ENCODE data around the gene CCDC175. TPM values are rescaled to one million over a fixed set of nuclear protein-coding genes. Genes with fewer than 3 reads are reported as not detected.

The CCDC175 gene
- total and polyA plus RNA-seq, 2 donors (not counting 3 experiments of a cell fraction or from before 2014, with no cell fraction given), result not detected

DNA sequence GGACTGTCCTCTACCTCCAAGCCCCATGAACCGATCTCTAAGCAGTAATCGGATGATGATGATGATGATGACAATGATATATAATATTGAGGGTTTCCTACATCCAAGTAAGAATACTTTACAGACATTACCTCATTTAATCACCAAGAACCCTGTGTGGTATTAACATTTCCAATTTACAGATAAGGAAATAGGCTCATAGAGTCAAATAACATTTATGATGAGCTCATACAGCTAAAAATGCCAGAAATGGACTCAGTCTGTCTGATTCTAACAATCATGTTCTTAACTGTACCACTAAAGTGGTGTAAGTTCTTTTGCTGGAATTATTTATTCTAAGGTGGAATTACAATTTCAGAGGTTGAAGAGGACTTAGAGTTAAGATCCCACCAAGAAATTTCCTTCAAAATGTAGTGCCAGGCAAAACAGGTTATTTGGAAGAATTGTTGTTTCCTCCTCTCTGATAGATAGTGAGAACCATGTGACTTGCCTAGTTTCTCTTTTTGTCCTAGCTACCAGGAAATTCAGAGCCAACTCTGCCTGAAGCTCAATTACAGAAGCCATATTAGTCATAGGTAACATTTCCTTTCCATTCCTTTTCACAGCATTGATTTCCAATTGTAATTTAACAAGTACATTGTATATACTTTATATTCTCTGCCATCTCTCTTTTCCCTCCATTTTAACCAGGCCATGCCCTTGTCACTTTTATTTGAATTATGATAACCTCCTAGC is 23.8 kb upstream of the CCDC175 start:
- no peak for TF ChIP-seq POLR2A (IDR thresholded peaks at IDR 0.05; ENCODE audit: low read depth, low read length)
- TF ChIP-seq EZH2 (IDR thresholded peaks at IDR 0.05; ENCODE audit: borderline replicate concordance, low read depth, low read length, severe bottlenecking), result no peak
- TF ChIP-seq FOS (IDR thresholded peaks at IDR 0.05; ENCODE audit: borderline replicate concordance, insufficient read depth, low read length), result no peak
- no peak for TF ChIP-seq MYC (IDR thresholded peaks at IDR 0.05; ENCODE audit: low read depth, low read length)
- TF ChIP-seq, protein P1, sequence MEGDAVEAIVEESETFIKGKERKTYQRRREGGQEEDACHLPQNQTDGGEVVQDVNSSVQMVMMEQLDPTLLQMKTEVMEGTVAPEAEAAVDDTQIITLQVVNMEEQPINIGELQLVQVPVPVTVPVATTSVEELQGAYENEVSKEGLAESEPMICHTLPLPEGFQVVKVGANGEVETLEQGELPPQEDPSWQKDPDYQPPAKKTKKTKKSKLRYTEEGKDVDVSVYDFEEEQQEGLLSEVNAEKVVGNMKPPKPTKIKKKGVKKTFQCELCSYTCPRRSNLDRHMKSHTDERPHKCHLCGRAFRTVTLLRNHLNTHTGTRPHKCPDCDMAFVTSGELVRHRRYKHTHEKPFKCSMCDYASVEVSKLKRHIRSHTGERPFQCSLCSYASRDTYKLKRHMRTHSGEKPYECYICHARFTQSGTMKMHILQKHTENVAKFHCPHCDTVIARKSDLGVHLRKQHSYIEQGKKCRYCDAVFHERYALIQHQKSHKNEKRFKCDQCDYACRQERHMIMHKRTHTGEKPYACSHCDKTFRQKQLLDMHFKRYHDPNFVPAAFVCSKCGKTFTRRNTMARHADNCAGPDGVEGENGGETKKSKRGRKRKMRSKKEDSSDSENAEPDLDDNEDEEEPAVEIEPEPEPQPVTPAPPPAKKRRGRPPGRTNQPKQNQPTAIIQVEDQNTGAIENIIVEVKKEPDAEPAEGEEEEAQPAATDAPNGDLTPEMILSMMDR (IDR thresholded peaks at IDR 0.05; ENCODE audit: extremely low read depth in 1 of 2, insufficient read depth in 1 of 2, low read depth in 1 of 2, low read length in 2 of 2), result no peak
- TF ChIP-seq JUN (IDR thresholded peaks at IDR 0.05; ENCODE audit: borderline replicate concordance, insufficient read depth, insufficient read length, low read depth), result no peak
- TF ChIP-seq GATA2 (IDR thresholded peaks at IDR 0.05; ENCODE audit: insufficient read depth, insufficient read length, low read depth, low read length), result no peak
- no peak for TF ChIP-seq MAX (IDR thresholded peaks at IDR 0.05; ENCODE audit: insufficient read depth, insufficient read length)
- no peak for TF ChIP-seq POLR2AphosphoS5 (IDR thresholded peaks at IDR 0.05; ENCODE audit: insufficient read depth, low read depth, low read length)
- no peak for DNase-seq (ENCODE audit: low read depth, low spot score)
- Histone ChIP-seq H3K4me2 (ENCODE audit: insufficient read depth, low read length) (no peak overlapping the region), H3K36me3 (ENCODE audit: control insufficient read depth in 2 of 2, extremely low read depth in 1 of 2, insufficient read depth in 2 of 2, low read length in 2 of 2) (no peaks in the 10 kb centered on the region), H3K79me2 (ENCODE audit: control insufficient read depth, insufficient read depth, low read length) (no peaks in the 10 kb centered on the region), H3K4me3 (replicated peaks in 1 of 3; ENCODE audit: insufficient read depth in 1 of 3, low read depth in 1 of 3, low read length in 3 of 3) (no peak overlapping the region), H3K9me3 (replicated peaks; ENCODE audit: control insufficient read depth, insufficient read depth, low read length) (no peaks in the 10 kb centered on the region), H3K27me3 (ENCODE audit: control insufficient read depth in 2 of 2, insufficient read depth in 2 of 2, low read length in 2 of 2) (peaks cover 0 to 3% of the 10 kb centered on the region in 2 experiments), H3K9ac (replicated peaks; ENCODE audit: extremely low read depth, insufficient read depth, low read length) (no peak overlapping the region), H4K20me1 (replicated peaks; ENCODE audit: control insufficient read depth, extremely low read depth, insufficient read depth, low read length) (no peaks in the 10 kb centered on the region), H3K9me1 (replicated peaks; ENCODE audit: control insufficient read depth, extremely low read depth, insufficient read depth, low read length) (no peaks in the 10 kb centered on the region), H2AFZ (ENCODE audit: low read depth, low read length) (no peak overlapping the region), H3K27ac (ENCODE audit: insufficient read depth, low read depth, low read length) (no peak overlapping the region), H3K4me1 (ENCODE audit: control insufficient read depth, extremely low read depth, insufficient read depth, low read length) (no peaks in the 10 kb centered on the region)
- POLR2A ChIA-PET, result no interaction called here
- CTCF ChIA-PET, result interaction anchor here (2.5 kb wide), 1 partner anchor 33 kb away, joined by 6 read pairs; no protein-coding TSS in a partner anchor
- no TSS peak for BruUV-seq (replicated peaks)
- FAIRE-seq, result no peak
- dilution Hi-C loops (cut with MboI; ENCODE audit: extremely low pct_ligation_motif_present, low sequenced_read_pairs) (no loop called here), intact Hi-C loops (cut with micrococcal nuclease) (no loop called here)

All from endothelial cell of umbilical vein (primary cell).